ENCODE measurements around the gene ATP6V1D. TPM values are rescaled to one million over a fixed set of nuclear protein-coding genes. Genes with fewer than 3 reads are reported as not detected.
A peak's percentile ranks its signal among the peaks of the same experiment; 100 is the strongest.

ATP6V1D gene
- total and polyA plus RNA-seq, 2 experiments from 2014 or later, result 61.5 to 105 TPM

GRCh38 chr14:67389275-67389674 is 29.7 kb upstream of the ATP6V1D start (continued):
- TF ChIP-seq, protein P1, sequence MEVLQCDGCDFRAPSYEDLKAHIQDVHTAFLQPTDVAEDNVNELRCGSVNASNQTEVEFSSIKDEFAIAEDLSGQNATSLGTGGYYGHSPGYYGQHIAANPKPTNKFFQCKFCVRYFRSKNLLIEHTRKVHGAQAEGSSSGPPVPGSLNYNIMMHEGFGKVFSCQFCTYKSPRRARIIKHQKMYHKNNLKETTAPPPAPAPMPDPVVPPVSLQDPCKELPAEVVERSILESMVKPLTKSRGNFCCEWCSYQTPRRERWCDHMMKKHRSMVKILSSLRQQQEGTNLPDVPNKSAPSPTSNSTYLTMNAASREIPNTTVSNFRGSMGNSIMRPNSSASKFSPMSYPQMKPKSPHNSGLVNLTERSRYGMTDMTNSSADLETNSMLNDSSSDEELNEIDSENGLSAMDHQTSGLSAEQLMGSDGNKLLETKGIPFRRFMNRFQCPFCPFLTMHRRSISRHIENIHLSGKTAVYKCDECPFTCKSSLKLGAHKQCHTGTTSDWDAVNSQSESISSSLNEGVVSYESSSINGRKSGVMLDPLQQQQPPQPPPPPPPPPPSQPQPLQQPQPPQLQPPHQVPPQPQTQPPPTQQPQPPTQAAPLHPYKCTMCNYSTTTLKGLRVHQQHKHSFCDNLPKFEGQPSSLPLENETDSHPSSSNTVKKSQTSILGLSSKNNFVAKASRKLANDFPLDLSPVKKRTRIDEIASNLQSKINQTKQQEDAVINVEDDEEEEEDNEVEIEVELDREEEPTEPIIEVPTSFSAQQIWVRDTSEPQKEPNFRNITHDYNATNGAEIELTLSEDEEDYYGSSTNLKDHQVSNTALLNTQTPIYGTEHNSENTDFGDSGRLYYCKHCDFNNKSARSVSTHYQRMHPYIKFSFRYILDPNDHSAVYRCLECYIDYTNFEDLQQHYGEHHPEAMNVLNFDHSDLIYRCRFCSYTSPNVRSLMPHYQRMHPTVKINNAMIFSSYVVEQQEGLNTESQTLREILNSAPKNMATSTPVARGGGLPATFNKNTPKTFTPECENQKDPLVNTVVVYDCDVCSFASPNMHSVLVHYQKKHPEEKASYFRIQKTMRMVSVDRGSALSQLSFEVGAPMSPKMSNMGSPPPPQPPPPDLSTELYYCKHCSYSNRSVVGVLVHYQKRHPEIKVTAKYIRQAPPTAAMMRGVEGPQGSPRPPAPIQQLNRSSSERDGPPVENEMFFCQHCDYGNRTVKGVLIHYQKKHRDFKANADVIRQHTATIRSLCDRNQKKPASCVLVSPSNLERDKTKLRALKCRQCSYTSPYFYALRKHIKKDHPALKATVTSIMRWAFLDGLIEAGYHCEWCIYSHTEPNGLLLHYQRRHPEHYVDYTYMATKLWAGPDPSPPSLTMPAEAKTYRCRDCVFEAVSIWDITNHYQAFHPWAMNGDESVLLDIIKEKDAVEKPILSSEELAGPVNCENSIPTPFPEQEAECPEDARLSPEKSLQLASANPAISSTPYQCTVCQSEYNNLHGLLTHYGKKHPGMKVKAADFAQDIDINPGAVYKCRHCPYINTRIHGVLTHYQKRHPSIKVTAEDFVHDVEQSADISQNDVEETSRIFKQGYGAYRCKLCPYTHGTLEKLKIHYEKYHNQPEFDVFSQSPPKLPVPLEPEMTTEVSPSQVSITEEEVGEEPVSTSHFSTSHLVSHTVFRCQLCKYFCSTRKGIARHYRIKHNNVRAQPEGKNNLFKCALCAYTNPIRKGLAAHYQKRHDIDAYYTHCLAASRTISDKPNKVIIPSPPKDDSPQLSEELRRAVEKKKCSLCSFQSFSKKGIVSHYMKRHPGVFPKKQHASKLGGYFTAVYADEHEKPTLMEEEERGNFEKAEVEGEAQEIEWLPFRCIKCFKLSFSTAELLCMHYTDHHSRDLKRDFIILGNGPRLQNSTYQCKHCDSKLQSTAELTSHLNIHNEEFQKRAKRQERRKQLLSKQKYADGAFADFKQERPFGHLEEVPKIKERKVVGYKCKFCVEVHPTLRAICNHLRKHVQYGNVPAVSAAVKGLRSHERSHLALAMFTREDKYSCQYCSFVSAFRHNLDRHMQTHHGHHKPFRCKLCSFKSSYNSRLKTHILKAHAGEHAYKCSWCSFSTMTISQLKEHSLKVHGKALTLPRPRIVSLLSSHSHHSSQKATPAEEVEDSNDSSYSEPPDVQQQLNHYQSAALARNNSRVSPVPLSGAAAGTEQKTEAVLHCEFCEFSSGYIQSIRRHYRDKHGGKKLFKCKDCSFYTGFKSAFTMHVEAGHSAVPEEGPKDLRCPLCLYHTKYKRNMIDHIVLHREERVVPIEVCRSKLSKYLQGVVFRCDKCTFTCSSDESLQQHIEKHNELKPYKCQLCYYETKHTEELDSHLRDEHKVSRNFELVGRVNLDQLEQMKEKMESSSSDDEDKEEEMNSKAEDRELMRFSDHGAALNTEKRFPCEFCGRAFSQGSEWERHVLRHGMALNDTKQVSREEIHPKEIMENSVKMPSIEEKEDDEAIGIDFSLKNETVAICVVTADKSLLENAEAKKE (CRISPR knock-in tag; IDR thresholded peaks at IDR 0.05), result no peak

DNA sequence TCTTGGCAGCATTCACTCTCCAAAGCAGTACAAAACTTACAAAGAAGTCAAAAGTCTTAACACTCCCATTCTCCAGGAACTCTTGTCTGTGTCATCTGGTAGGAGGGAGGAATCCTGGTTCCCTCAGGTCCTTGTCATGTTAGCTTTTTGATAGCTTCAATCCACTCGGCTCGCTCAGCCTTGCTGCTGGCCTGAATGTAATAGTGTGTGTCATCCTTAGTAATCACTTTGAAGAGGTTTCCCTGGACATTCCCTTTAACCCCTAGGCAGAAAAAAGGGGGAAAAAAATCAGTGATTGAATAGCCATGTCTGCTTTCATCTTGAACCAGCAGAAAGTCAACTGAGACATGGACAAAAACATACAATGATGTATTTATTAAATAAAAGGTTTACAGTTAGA is 27.6 kb upstream of the ATP6V1D start:
- no peak overlapping the region for H2AFZ ChIP-seq
- Mint-ChIP-seq H3K36me3 (ENCODE audit: low read depth) (peaks cover 30% of the 10 kb centered on the region), H3K4me3 (no peak overlapping the region), H3K9me3 (no peaks in the 10 kb centered on the region), H3K27ac (no peak overlapping the region), H3K4me1 (no peaks in the 10 kb centered on the region; the same call in 2 of the 3 replicates), H3K27me3 (ENCODE audit: insufficient read depth, low read depth, poor library complexity) (peaks cover 3% of the 10 kb centered on the region)
- H4K20me1 ChIP-seq (replicated peaks; ENCODE audit: insufficient read depth), result no peaks in the 10 kb centered on the region
- 0 out of 2 replicates have a peak overlapping the region, but pooled peaks have one; percentile 29 for H3K27ac ChIP-seq (ENCODE audit: low read depth)
- H3K27me3 ChIP-seq (ENCODE audit: insufficient read depth), result no peaks in the 10 kb centered on the region
- H3K36me3 ChIP-seq (ENCODE audit: insufficient read depth), result peaks cover 26% of the 10 kb centered on the region
- DNase-seq (ENCODE audit: low spot score), result no peak
- H3K4me2 ChIP-seq, result no peak overlapping the region
- H3K9me2 ChIP-seq (ENCODE audit: insufficient read depth), result no peaks in the 10 kb centered on the region
- H3K4me1 ChIP-seq (ENCODE audit: insufficient read depth), result no peaks in the 10 kb centered on the region
- H3K4me3 ChIP-seq, result no peak overlapping the region
- H3F3A ChIP-seq (replicated peaks; ENCODE audit: low read depth), result no peaks in the 10 kb centered on the region
- ATAC-seq, result no peak
- H3K79me2 ChIP-seq (replicated peaks; ENCODE audit: insufficient read depth), result no peaks in the 10 kb centered on the region
- TF ChIP-seq, protein P1 (CRISPR knock-in tag; IDR thresholded peaks at IDR 0.05), result no peak
- TF ChIP-seq POLR2AphosphoS5 (IDR thresholded peaks at IDR 0.05; ENCODE audit: low read depth) (no peak), JUNB (IDR thresholded peaks at IDR 0.05; ENCODE audit: unreplicated experiment) (no peak), REST (IDR thresholded peaks at IDR 0.05; ENCODE audit: unreplicated experiment) (no peak), ZNF331 (CRISPR knock-in tag; IDR thresholded peaks at IDR 0.05; ENCODE audit: low read depth) (no peak), STAT1 (IDR thresholded peaks at IDR 0.05; ENCODE audit: unreplicated experiment) (no peak)

All from GM23338 (cell line).